Muscle layer of duodenum (tissue), 2 donors: Measurements from ENCODE around the gene PTPN23.

Experiments
- H3K27ac ChIP-seq: one replicate; pipeline ENCODE4 v1.7.0; 2013; ENCODE audit warnings: mild to moderate bottlenecking, low read length
- H3K27me3 ChIP-seq: one replicate; pipeline ENCODE4 v1.7.0; 2013; ENCODE audit warnings: low read depth, mild to moderate bottlenecking, control low read depth, low read length
- H3K36me3 ChIP-seq, 2 donors: one replicate each; pipeline ENCODE4 v1.7.0; 2013; ENCODE audit warnings: low read length in 2 of 2, control low read depth in 1 of 2, mild to moderate bottlenecking in 1 of 2; ENCODE audit not compliant: insufficient read depth in 2 of 2, control insufficient read depth in 1 of 2
- H3K4me1 ChIP-seq, 2 donors: one replicate each; pipeline ENCODE4 v1.7.0; 2013; ENCODE audit warnings: low read length in 2 of 2, mild to moderate bottlenecking in 2 of 2, control low read depth in 1 of 2, moderate library complexity in 1 of 2; ENCODE audit not compliant: insufficient read depth in 2 of 2, control insufficient read depth in 1 of 2
- H3K4me3 ChIP-seq, 2 donors: one replicate each; pipeline ENCODE4 v1.7.0; 2013; ENCODE audit warnings: low read length in 2 of 2, low read depth in 1 of 2, mild to moderate bottlenecking in 1 of 2
- H3K9me3 ChIP-seq, 2 donors: one replicate each; pipeline ENCODE4 v1.7.0; 2013; ENCODE audit warnings: low read length in 2 of 2, control low read depth in 1 of 2, mild to moderate bottlenecking in 1 of 2; ENCODE audit not compliant: control insufficient read depth in 1 of 2
- donor health status: healthy.

Gene PTPN23, protein sequence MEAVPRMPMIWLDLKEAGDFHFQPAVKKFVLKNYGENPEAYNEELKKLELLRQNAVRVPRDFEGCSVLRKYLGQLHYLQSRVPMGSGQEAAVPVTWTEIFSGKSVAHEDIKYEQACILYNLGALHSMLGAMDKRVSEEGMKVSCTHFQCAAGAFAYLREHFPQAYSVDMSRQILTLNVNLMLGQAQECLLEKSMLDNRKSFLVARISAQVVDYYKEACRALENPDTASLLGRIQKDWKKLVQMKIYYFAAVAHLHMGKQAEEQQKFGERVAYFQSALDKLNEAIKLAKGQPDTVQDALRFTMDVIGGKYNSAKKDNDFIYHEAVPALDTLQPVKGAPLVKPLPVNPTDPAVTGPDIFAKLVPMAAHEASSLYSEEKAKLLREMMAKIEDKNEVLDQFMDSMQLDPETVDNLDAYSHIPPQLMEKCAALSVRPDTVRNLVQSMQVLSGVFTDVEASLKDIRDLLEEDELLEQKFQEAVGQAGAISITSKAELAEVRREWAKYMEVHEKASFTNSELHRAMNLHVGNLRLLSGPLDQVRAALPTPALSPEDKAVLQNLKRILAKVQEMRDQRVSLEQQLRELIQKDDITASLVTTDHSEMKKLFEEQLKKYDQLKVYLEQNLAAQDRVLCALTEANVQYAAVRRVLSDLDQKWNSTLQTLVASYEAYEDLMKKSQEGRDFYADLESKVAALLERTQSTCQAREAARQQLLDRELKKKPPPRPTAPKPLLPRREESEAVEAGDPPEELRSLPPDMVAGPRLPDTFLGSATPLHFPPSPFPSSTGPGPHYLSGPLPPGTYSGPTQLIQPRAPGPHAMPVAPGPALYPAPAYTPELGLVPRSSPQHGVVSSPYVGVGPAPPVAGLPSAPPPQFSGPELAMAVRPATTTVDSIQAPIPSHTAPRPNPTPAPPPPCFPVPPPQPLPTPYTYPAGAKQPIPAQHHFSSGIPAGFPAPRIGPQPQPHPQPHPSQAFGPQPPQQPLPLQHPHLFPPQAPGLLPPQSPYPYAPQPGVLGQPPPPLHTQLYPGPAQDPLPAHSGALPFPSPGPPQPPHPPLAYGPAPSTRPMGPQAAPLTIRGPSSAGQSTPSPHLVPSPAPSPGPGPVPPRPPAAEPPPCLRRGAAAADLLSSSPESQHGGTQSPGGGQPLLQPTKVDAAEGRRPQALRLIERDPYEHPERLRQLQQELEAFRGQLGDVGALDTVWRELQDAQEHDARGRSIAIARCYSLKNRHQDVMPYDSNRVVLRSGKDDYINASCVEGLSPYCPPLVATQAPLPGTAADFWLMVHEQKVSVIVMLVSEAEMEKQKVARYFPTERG (N-terminal part only)

DNA sequence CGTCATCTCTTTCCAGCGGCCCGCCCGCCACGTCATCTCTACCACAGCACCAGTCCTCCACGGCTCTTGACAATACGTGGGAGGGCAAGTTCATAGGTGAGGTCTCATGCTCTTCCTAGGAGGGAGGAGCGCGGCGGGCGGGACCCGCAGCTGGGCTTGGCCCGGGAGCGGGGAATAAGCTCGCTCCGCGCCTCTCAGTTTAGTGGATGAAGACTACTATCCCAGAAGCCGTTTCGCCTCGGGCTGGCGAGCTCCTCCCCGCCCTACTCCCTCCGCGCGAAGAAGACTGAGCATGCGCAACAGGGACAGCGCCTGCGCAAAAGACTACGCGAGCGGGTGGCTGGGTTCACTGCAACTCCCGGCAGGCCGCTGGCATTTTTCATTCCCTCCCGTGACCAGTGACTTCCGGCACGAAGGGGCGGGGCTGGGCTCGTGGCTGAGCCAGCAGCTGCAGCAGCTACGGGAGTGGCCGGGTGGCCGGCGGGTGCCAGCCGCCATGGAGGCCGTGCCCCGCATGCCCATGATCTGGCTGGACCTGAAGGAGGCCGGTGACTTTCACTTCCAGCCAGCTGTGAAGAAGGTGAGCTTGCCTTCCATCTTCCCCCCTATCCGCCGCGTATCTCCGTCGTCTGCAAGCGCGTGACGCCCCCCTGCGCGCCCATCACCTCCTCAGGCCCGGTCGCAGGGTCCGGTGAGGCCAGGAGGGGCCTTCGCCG, at the start of gene PTPN23:
TSS of gene PTPN23 (plus strand) at position 421 of the 716 bp plus-strand sequence. CDS start at position 497, 76 bp downstream.
- Histone ChIP-seq H3K4me1 (peaks cover 6 to 27% of the 10 kb centered on the region in 2 donors), H3K27ac (peak within 1 kb of the TSS; percentile 92), H3K36me3 (peaks cover 0 to 3% of the 10 kb centered on the region in 2 donors), H3K4me3 (peak within 1 kb of the TSS; percentile 89 to 91), H3K27me3 (no peaks in the 10 kb centered on the region), H3K9me3 (no peaks in the 10 kb centered on the region)

DNA sequence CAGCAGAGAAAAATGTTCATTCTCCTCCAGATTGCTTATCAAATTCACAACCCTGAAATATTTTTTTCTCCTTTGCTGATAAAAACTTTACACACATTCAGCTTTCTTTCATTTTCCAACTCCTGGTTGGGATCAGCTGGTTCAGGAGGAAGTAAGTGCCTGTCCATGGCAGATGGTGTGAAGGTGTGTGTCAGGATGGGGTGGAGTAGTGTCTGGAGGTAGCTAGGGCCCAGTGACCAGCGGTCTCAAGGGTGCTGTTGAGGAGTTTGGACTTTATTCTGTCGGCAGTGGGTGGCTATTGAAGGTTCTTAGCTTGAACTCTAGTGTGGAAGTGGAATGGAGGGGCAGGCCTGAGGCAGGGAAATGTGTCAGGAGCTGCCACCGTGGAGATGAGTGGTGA, 46.9 kb upstream of the PTPN23 start:
- Histone ChIP-seq H3K4me1 (no peaks in the 10 kb centered on the region), H3K27ac (no peak overlapping the region), H3K36me3 (peaks cover 62 to 78% of the 10 kb centered on the region in 2 donors), H3K4me3 (no peak overlapping the region), H3K27me3 (no peaks in the 10 kb centered on the region), H3K9me3 (no peaks in the 10 kb centered on the region)

DNA sequence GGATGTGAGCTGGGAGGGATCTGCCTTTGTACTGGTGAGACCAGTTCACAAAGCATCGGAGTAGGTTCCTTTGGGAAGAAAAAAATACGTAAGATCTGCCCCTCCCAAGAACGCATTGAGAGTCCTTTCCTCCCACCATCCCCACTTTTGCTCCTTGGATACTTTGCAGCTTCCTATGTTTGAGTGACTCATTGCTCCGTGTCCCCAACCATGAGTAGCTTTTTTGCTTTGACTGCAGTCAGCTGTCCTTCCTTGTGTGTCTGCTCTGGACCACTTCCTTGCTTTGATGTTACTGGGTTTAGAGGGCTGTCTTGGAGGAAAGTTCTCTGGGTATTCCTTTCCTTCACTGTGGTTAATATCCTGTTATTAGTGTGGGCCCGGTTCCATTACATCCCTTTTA, 43.2 kb upstream of the PTPN23 start:
- H3K27me3 ChIP-seq = no peaks in the 10 kb centered on the region
- H3K27ac ChIP-seq = no peak overlapping the region
- peaks cover 58 to 70% of the 10 kb centered on the region in 2 donors for H3K36me3 ChIP-seq
- H3K9me3 ChIP-seq = no peaks in the 10 kb centered on the region
- H3K4me1 ChIP-seq = no peaks in the 10 kb centered on the region
- H3K4me3 ChIP-seq = no peak overlapping the region

DNA sequence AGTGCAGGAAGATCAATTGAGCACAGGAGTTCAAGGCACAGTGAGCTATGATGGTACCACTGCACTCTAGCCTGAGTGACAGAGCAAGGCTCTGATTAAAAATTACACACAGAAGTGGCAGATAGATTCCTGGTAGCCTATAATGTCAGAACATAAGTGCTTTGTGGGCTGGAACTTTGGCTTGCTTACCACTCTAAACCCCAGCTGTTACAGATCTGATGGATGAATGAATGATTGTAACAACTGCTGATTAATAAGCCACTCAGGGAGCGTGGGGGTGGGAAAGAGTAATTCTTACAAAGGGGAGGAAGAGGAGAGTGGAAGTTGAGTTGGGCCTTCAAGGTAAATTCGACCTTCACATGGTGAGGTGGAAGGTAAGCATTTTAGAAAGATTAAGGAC, 40.9 kb upstream of the PTPN23 start:
- Histone ChIP-seq H3K27me3 (no peaks in the 10 kb centered on the region), H3K9me3 (no peaks in the 10 kb centered on the region), H3K4me1 (no peaks in the 10 kb centered on the region), H3K27ac (no peak overlapping the region), H3K36me3 (peaks cover 50 to 70% of the 10 kb centered on the region in 2 donors), H3K4me3 (no peak overlapping the region)

DNA sequence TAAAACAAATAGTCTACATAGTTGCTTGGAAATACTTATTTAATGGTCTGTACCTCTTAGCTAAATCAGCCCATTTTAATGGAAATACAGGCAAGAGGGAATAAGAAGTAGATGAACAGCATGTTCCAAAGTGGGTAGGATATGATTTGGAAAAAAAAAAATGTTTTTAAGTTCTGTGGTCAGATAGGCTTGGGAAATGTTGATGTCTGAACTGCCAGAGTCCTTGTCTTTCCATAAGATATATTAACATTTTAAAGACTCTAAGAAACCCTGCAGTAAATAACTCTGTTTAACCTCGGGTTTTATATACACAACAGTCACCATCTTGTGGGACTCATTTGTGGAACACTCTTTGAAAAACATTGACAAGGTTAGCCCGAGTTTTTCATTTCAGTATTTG, 40.0 kb upstream of the PTPN23 start:
- no peaks in the 10 kb centered on the region for H3K4me1 ChIP-seq
- no peak overlapping the region for H3K4me3 ChIP-seq
- H3K27me3 ChIP-seq = no peaks in the 10 kb centered on the region
- no peak overlapping the region for H3K27ac ChIP-seq
- no peaks in the 10 kb centered on the region for H3K9me3 ChIP-seq
- peaks cover 45 to 68% of the 10 kb centered on the region in 2 donors for H3K36me3 ChIP-seq

DNA sequence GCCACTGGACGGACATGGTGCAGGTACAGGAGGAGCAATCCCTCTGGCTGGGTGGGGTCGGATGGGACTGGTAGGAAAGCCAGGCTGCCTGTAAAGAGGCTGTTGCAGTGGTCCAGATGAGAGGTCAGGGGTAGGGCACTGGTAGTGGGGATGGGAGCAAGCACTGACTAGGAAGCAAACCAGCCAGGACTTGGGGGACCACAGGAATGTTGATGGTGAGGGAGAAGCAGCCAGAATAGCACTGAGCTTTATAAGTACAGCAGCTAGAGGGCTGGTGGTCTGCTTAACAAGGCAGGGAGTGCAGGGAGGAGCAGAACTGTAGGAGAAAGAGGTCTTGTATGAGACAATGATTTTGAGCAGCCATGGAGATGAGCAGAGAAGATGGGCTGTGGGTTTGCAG, 38.7 kb upstream of the PTPN23 start:
- H3K9me3 ChIP-seq = no peaks in the 10 kb centered on the region
- peaks cover 3% of the 10 kb centered on the region in 2 donors for H3K4me1 ChIP-seq
- H3K27me3 ChIP-seq = no peaks in the 10 kb centered on the region
- peaks cover 32 to 55% of the 10 kb centered on the region in 2 donors for H3K36me3 ChIP-seq
- H3K4me3 ChIP-seq = no peak overlapping the region
- no peak overlapping the region for H3K27ac ChIP-seq

DNA sequence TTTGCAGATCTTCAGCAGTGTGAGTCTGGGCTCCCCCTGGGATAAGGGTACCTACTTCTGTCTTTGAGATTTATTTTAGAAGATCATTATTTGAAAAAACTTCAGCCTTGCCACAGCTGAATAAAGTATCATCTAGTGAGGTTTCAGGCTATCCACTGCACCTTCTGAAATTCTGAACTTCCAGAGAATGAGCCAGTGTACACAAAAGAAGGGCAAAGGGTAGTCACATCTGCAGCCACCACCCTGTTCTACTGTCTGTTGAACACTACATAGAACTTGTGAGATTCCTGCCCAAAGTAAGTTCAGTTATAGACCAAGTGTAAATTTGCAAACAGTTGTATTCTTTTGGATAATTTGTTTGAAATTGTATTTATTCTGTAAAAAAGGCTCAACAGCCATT, 38.0 kb upstream of the PTPN23 start:
- peaks cover 3 to 4% of the 10 kb centered on the region in 2 donors for H3K4me1 ChIP-seq
- no peak overlapping the region for H3K4me3 ChIP-seq
- no peaks in the 10 kb centered on the region for H3K27me3 ChIP-seq
- peaks cover 25 to 48% of the 10 kb centered on the region in 2 donors for H3K36me3 ChIP-seq
- no peaks in the 10 kb centered on the region for H3K9me3 ChIP-seq
- no peak overlapping the region for H3K27ac ChIP-seq

DNA sequence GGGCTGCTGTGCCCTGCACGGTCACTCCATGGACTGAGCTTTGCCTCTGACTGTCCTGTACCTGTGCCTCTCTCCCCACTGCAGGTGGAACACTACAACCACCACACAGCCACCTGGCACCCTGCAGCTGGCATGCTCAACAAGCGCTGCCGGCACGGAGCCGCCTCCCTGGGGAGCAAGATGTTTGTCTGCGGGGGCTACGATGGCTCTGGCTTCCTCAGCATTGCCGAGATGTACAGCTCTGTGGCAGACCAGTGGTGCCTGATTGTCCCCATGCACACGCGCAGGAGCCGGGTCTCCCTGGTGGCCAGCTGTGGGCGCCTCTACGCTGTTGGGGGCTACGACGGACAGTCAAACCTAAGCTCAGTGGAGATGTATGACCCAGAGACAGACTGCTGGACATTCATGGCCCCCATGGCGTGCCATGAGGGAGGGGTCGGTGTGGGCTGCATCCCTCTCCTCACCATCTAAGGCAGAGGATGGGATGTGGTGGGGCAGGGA, 37.3 kb upstream of the PTPN23 start:
- peaks cover 25 to 46% of the 10 kb centered on the region in 2 donors for H3K36me3 ChIP-seq
- no peaks in the 10 kb centered on the region for H3K27me3 ChIP-seq
- H3K4me3 ChIP-seq = no peak overlapping the region
- H3K4me1 ChIP-seq = peaks cover 3 to 4% of the 10 kb centered on the region in 2 donors
- H3K27ac ChIP-seq = no peak overlapping the region
- H3K9me3 ChIP-seq = no peaks in the 10 kb centered on the region

DNA sequence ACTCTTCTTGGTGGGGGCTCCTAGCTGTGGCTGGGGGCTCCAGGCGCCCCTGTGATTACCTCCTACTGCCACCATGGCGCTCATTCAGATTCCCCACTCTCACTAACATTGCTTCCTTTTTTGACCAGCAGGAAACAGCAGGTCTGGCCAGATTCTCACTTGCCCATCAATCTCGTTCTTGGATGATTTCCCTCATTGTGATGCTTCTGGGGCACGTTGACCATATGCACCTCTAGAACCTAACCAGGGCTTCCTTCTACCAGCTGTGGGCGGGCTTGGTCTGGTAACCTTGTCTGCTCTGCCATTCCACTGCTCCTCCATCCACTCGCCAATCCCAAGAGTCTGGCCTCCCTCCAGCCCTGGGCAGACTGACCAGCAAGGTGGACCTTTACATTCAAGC, 35.9 kb upstream of the PTPN23 start:
- no peak overlapping the region for H3K4me3 ChIP-seq
- no peak overlapping the region for H3K27ac ChIP-seq
- no peaks in the 10 kb centered on the region for H3K27me3 ChIP-seq
- peaks cover 25 to 41% of the 10 kb centered on the region in 2 donors for H3K36me3 ChIP-seq
- peaks cover 3 to 4% of the 10 kb centered on the region in 2 donors for H3K4me1 ChIP-seq
- H3K9me3 ChIP-seq = no peaks in the 10 kb centered on the region

DNA sequence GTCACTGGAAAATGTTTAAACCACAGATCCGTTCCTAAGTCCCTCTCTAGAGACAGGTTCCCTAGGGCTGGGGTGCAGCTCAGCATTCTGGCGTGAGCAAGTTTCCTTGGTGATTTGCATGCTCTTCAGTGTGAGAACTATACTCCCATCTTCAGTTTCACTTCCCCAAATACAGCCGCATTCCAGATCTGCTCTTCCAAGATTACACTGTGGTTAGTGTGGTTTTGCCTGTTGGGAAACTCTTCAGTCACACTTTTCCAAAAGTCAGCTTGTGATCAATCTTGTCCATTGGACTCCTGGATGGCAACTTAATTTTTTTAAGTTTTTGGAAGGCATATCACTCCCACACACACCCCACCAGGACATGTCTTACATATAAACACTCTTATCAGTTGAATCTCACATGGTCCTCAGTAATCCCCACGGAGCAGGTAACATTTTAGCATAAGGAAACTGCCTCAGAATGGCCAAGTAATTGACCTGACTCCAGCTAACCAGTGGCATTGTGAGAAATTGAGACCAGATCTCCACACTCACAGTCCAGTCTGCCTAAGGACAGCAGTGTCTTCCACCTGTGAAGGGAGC, 33.5 kb upstream of the PTPN23 start:
- no peak overlapping the region for H3K27ac ChIP-seq
- H3K4me1 ChIP-seq = peaks cover 3 to 4% of the 10 kb centered on the region in 2 donors
- no peak overlapping the region for H3K4me3 ChIP-seq
- no peaks in the 10 kb centered on the region for H3K27me3 ChIP-seq
- peaks cover 17 to 30% of the 10 kb centered on the region in 2 donors for H3K36me3 ChIP-seq
- H3K9me3 ChIP-seq = no peaks in the 10 kb centered on the region
